ENCODE measurements around the gene JCHAIN.

Gene JCHAIN

GRCh38 chr4:70676554-70677090 lies 10.3 kb upstream of the JCHAIN start:
- Histone ChIP-seq H3K79me2 (ENCODE audit: insufficient read depth, low read length) (no peaks in the 10 kb centered on the region), H3K9me3 (ENCODE audit: insufficient read depth, low read length) (no peaks in the 10 kb centered on the region), H3K9me2 (replicated peaks; ENCODE audit: insufficient read depth, low read length) (no peaks in the 10 kb centered on the region), H3K27ac (ENCODE audit: low read depth, low read length) (peak overlapping the region; percentile 87), H3K36me3 (ENCODE audit: low read length) (no peaks in the 10 kb centered on the region), H3K4me3 (ENCODE audit: insufficient read depth, low read length, poor library complexity, severe bottlenecking) (peak overlapping the region; percentile 10), H2AFZ (ENCODE audit: low read depth, low read length, severe bottlenecking) (no peak overlapping the region), H3F3A (ENCODE audit: insufficient read depth) (peaks cover 32% of the 10 kb centered on the region; the same call in 1 of the 2 replicates), H3K9ac (ENCODE audit: low read length) (peak overlapping the region; percentile 9; the same call in 1 of the 2 replicates), H3K27me3 (ENCODE audit: low read length) (no peaks in the 10 kb centered on the region), H3K4me2 (ENCODE audit: low read depth, low read length, poor library complexity, severe bottlenecking) (peak overlapping the region; percentile 83), H4K20me1 (ENCODE audit: low read depth, low read length) (no peaks in the 10 kb centered on the region)
- no peak for TF ChIP-seq EZH2phosphoT487 (conservative IDR thresholded peaks at IDR 0.05; ENCODE audit: low read length)
- no peak for TF ChIP-seq CTCF (IDR thresholded peaks at IDR 0.05; ENCODE audit: insufficient read depth, low read length, poor library complexity, severe bottlenecking)

GRCh38 chr4:70674731-70675130 lies 8.4 kb upstream of the JCHAIN start:
- peak overlapping the region; percentile 83 for H3K4me2 ChIP-seq (ENCODE audit: low read depth, low read length, poor library complexity, severe bottlenecking)
- H2AFZ ChIP-seq (ENCODE audit: low read depth, low read length, severe bottlenecking), result no peak overlapping the region
- H3K9me3 ChIP-seq (ENCODE audit: insufficient read depth, low read length), result no peaks in the 10 kb centered on the region
- no peak overlapping the region for H3K9ac ChIP-seq (ENCODE audit: low read length)
- no peak overlapping the region for H3K4me3 ChIP-seq (ENCODE audit: insufficient read depth, low read length, poor library complexity, severe bottlenecking)
- no peaks in the 10 kb centered on the region for H4K20me1 ChIP-seq (ENCODE audit: low read depth, low read length)
- TF ChIP-seq CTCF (IDR thresholded peaks at IDR 0.05; ENCODE audit: insufficient read depth, low read length, poor library complexity, severe bottlenecking), result no peak
- TF ChIP-seq EZH2phosphoT487 (conservative IDR thresholded peaks at IDR 0.05; ENCODE audit: low read length), result no peak
- H3K9me2 ChIP-seq (replicated peaks; ENCODE audit: insufficient read depth, low read length), result no peaks in the 10 kb centered on the region
- peaks cover 27% of the 10 kb centered on the region; the same call in 1 of the 2 replicates for H3F3A ChIP-seq (ENCODE audit: insufficient read depth)
- no peaks in the 10 kb centered on the region for H3K36me3 ChIP-seq (ENCODE audit: low read length)
- H3K27me3 ChIP-seq (ENCODE audit: low read length), result no peaks in the 10 kb centered on the region
- no peaks in the 10 kb centered on the region for H3K79me2 ChIP-seq (ENCODE audit: insufficient read depth, low read length)
- H3K27ac ChIP-seq (ENCODE audit: low read depth, low read length), result 0 out of 2 replicates have a peak overlapping the region, but pooled peaks have one; percentile 64

GRCh38 chr4:70674191-70674590 lies 7.9 kb upstream of the JCHAIN start:
- no peaks in the 10 kb centered on the region for H3K79me2 ChIP-seq (ENCODE audit: insufficient read depth, low read length)
- no peak overlapping the region for H3K4me3 ChIP-seq (ENCODE audit: insufficient read depth, low read length, poor library complexity, severe bottlenecking)
- no peaks in the 10 kb centered on the region for H4K20me1 ChIP-seq (ENCODE audit: low read depth, low read length)
- no peaks in the 10 kb centered on the region for H3K9me3 ChIP-seq (ENCODE audit: insufficient read depth, low read length)
- H3K27me3 ChIP-seq (ENCODE audit: low read length), result no peaks in the 10 kb centered on the region
- H3K27ac ChIP-seq (ENCODE audit: low read depth, low read length), result no peak overlapping the region
- H2AFZ ChIP-seq (ENCODE audit: low read depth, low read length, severe bottlenecking), result no peak overlapping the region
- no peak for TF ChIP-seq CTCF (IDR thresholded peaks at IDR 0.05; ENCODE audit: insufficient read depth, low read length, poor library complexity, severe bottlenecking)
- no peak for TF ChIP-seq EZH2phosphoT487 (conservative IDR thresholded peaks at IDR 0.05; ENCODE audit: low read length)
- H3K9ac ChIP-seq (ENCODE audit: low read length), result no peak overlapping the region
- H3K9me2 ChIP-seq (replicated peaks; ENCODE audit: insufficient read depth, low read length), result no peaks in the 10 kb centered on the region
- peaks cover 30% of the 10 kb centered on the region; the same call in 1 of the 2 replicates for H3F3A ChIP-seq (ENCODE audit: insufficient read depth)
- no peaks in the 10 kb centered on the region for H3K36me3 ChIP-seq (ENCODE audit: low read length)
- peak overlapping the region; percentile 83 for H3K4me2 ChIP-seq (ENCODE audit: low read depth, low read length, poor library complexity, severe bottlenecking)

All from SU-DHL-6 (cell line).